HAP-1 (cell line): ENCODE data around the gene DLG2.
"Not testable (repeated sequence)": the region's sequence is repeated elsewhere in the genome, so short reads cannot be mapped to it uniquely, and the experiment has no call there.

ENCODE experiments used
- DNase-seq, 2 experiments: peaks; one replicate each; pipeline ENCODE4 v3.0.0-alpha.2; 2016 to 2020; ENCODE audit warnings: low spot score in 2 of 2
- H3K27me3 ChIP-seq: fragments of 250-450 bp; sonication (Bioruptor Pico); 2 replicates; pipeline ENCODE4 v1.5.1; 2020; ENCODE audit warnings: low read depth, mild to moderate bottlenecking, moderate library complexity
- H3K36me3 ChIP-seq: fragments of 250-450 bp; sonication (Bioruptor Pico); replicated peaks from 2 replicates; pipeline ENCODE4 v1.5.1; 2020; ENCODE audit warnings: mild to moderate bottlenecking
- H3K4me1 ChIP-seq: fragments of 250-450 bp; sonication (Bioruptor Pico); 2 replicates; pipeline ENCODE4 v1.5.1; 2020; ENCODE audit warnings: mild to moderate bottlenecking
- H3K4me3 ChIP-seq: fragments of 250-450 bp; sonication (Bioruptor Pico); 2 replicates; pipeline ENCODE4 v1.5.1; 2020; ENCODE audit warnings: mild to moderate bottlenecking, moderate library complexity
- H3K9me3 ChIP-seq: fragments of 250-450 bp; sonication (Bioruptor Pico); 2 replicates; pipeline ENCODE4 v1.5.1; 2020; ENCODE audit warnings: mild to moderate bottlenecking, moderate library complexity
- in situ Hi-C: fragments of 300-500 bp; cut with MboI; formaldehyde crosslinking; loops from 3 replicates; pipeline ENCODE4 v1.14.3; 2020; ENCODE audit warnings: low sequenced_read_pairs, inconsistent platforms, mixed read lengths

DLG2 gene

DNA sequence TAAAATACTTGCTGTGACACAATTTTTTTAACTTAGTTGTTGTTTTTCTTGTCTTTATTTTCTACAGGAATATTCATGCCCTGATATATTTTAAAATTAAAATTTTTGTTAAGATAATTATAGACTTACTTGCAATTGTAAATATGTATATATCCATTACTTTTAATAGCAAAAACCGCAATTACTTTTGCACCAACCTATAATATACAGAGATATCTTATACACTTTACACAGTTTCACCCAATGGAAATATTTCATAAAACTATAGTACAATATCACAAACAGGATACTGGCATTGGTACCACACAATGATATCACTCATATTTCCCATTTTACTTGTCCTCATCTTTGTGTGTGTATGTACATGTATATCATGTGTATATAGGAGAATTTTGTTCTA, 188.8 kb downstream of the DLG2 start:
- no peak for DNase-seq
- no peaks in the 10 kb centered on the region for H3K36me3 ChIP-seq
- no peak overlapping the region for H3K4me3 ChIP-seq
- peaks cover 4% of the 10 kb centered on the region for H3K9me3 ChIP-seq
- H3K4me1 ChIP-seq: no peaks in the 10 kb centered on the region
- no peaks in the 10 kb centered on the region for H3K27me3 ChIP-seq
- in situ Hi-C loops: no loop called here

DNA sequence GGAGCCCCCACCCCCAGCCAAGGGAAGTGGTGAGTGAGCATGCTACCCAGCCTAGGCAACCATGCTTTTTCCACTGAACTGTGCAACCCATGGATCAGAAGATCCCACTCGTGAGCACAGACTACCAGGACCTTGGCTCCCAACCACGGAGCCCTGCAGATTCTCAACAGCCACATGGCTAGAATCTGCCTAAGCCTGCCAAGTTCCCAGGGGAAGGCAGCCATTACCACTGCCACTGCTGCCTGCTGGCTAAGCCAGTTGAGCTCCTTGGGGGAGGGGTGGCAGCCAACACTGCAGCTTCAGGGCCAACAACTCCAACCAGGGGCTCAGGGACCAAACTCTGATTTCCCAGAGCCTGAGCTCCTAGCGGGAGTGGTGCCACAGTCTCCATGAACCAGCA, 195.8 kb downstream of the DLG2 start:
- DNase-seq: no peak
- in situ Hi-C loops: no loop called here
- H3K4me1 ChIP-seq: no peaks in the 10 kb centered on the region
- H3K9me3 ChIP-seq: peaks cover 4% of the 10 kb centered on the region
- H3K36me3 ChIP-seq: no peaks in the 10 kb centered on the region
- H3K27me3 ChIP-seq: no peaks in the 10 kb centered on the region
- no peak overlapping the region for H3K4me3 ChIP-seq

DNA sequence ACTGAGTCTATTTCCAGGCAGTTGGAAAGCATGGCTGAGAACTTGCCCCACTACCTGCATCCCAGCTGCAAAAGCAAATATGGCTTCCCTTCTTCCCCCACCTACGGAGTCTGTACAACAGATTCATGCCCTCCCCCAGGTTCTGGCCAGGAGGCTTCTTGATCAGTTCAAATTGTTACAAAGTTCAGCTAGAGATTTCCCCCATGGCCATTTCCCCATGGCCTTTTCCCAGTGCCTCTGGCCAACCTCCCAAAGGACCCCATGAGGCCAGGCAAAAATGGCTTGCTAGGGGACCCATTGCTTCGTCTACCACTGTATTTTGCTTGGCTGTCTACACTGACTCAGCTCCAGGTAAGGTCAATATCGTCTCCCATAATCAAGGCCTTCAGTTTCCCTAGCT, 203.3 kb downstream of the DLG2 start:
- Histone ChIP-seq H3K4me3 (no peak overlapping the region), H3K27me3 (no peaks in the 10 kb centered on the region), H3K4me1 (no peaks in the 10 kb centered on the region), H3K36me3 (no peaks in the 10 kb centered on the region), H3K9me3 (no peaks in the 10 kb centered on the region)
- in situ Hi-C loops: no loop called here
- DNase-seq: no peak

DNA sequence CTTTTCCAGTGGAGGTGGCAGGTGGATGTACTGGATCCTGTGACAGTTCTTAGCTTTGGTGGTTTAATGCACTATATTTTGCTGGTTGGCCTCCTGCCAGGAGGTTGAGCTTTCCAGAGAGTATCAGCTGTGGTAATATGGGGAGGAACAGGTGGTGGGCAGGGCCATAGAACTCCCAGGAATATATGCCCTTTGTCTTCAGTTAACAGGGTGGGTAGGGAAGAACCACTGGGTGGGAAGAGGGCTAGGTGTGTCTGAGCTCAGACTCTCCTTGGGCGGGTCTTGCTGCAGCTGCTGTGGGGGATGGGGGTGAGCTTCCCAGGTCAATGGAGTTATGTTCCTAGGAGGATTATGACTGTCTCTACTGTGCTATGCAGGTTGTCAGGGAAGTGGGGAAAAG, 203.8 kb downstream of the DLG2 start:
- no peak for DNase-seq
- H3K4me3 ChIP-seq: no peak overlapping the region
- H3K9me3 ChIP-seq: no peaks in the 10 kb centered on the region
- H3K4me1 ChIP-seq: no peaks in the 10 kb centered on the region
- H3K36me3 ChIP-seq: no peaks in the 10 kb centered on the region
- H3K27me3 ChIP-seq: no peaks in the 10 kb centered on the region
- in situ Hi-C loops: no loop called here

DNA sequence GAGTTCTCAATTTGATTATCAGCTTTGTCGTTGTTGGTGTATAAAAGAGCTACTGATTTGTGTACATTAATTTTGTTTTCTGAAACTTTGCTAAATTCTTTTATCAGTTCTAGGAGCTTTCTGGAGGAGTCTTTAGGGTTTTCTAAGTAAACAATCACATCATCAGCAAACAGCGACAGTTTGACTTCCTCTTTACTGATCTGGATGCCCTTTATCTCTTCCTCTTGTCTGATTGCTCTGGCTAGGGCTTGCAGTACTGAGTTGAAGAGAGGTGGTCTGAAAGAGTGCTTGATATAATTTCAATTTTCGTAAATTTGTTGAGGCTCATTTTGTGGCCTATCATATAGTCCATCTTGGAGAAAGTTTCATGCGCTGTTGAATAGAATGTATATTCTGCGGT, 213.0 kb downstream of the DLG2 start:
- Histone ChIP-seq H3K36me3 (no peaks in the 10 kb centered on the region), H3K9me3 (no peaks in the 10 kb centered on the region), H3K4me3 (no peak overlapping the region), H3K4me1 (no peaks in the 10 kb centered on the region), H3K27me3 (no peaks in the 10 kb centered on the region)
- DNase-seq: no peak
- in situ Hi-C loops: no loop called here

DNA sequence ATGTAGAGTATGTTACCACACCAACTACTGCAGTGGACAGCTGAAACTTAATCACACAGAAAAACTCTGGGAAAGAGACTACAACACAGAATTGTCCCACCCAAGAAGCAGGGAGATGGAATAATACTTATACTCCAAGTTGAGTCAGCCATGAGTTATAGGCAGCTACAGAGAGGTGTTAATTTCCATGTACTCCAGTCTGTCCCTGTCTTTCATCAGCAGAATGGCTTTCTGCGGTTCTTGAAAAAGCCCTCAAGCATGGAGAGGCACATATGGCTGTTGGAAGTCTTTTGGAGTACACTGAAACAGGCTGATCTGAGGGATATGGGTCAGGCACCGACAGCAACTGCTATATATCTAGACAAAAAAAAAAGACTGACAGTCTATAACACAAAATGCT, 219.5 kb downstream of the DLG2 start:
- in situ Hi-C loops: no loop called here
- no peaks in the 10 kb centered on the region for H3K9me3 ChIP-seq
- H3K4me3 ChIP-seq: no peak overlapping the region
- no peaks in the 10 kb centered on the region for H3K27me3 ChIP-seq
- no peak for DNase-seq
- no peaks in the 10 kb centered on the region for H3K36me3 ChIP-seq
- H3K4me1 ChIP-seq: no peaks in the 10 kb centered on the region

DNA sequence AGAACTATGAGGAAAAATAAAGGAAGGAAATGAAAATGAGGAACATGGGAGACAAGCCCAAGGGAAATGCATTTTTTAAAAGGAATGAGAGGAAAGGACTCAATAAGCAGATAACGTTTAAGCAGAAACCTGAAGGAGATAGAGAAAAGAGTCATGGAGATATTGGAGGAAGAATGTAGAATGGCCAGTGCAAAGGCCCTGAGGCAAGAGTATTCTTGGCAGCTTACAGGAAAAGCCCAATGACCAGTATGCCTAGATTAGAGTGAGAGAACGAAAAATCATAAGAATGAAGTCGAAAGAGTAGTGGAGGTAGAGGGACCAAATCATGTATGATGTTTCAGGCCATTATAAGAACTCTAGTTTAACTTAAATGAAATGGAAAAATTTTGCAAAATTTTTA, 220.3 kb downstream of the DLG2 start:
- no peak for DNase-seq
- H3K4me1 ChIP-seq: no peaks in the 10 kb centered on the region
- H3K36me3 ChIP-seq: no peaks in the 10 kb centered on the region
- no peak overlapping the region for H3K4me3 ChIP-seq
- no peaks in the 10 kb centered on the region for H3K27me3 ChIP-seq
- in situ Hi-C loops: no loop called here
- peaks cover 3% of the 10 kb centered on the region; the same call in 1 of the 2 replicates for H3K9me3 ChIP-seq

DNA sequence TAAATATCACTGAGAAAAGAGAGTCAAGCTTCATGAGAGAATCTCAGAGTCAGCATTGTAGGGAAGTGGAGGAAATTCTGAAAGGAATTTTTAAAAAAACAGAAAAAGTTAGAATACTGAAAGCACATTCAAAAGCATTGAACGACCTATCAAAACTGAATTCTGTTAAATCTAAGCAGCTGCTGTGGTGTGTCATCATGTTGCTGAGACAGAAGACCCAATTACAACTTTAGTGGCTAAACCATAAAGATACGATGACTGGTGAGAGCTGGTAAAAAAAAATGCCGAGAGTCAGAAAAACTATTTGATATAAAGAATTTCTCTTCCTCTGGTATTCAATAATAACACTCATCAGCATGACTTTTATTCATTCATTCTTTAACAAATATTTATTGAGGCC, 220.8 kb downstream of the DLG2 start:
- in situ Hi-C loops: no loop called here
- H3K36me3 ChIP-seq: no peaks in the 10 kb centered on the region
- H3K27me3 ChIP-seq: no peaks in the 10 kb centered on the region
- no peak overlapping the region for H3K4me3 ChIP-seq
- no peak for DNase-seq
- H3K9me3 ChIP-seq: peaks cover 6% of the 10 kb centered on the region
- no peaks in the 10 kb centered on the region for H3K4me1 ChIP-seq

DNA sequence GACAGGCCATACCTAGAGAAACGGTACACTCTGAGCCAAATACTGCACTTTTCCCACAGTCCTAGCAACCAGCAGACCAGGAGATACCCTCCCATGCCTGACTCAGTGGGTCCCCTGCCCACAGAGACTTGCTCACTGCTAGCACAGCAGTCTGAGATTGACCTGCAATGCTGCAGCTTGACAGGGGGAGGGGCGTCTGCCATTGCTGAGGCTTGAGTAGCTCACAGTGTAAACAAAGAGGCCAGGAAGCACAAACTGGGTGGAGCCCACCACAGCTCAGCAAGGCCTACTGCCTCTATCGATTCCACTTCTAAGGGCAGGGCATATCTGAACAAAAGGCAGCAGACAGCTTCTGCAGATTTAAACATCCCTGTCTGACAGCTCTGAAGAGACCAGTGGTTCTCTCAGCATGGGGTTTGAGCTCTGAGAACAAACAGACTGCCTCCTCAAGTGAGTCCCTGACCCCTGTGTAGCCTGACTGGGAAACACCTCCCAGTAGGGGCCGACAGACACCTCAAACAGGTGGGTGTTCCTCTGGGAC, 231.6 kb downstream of the DLG2 start:
- H3K4me1 ChIP-seq, H3K4me3 ChIP-seq, in situ Hi-C loops, H3K36me3 ChIP-seq, H3K27me3 ChIP-seq, H3K9me3 ChIP-seq: not testable (repeated sequence)
- peak in 1 of 2 experiments; percentile 35 for DNase-seq

DNA sequence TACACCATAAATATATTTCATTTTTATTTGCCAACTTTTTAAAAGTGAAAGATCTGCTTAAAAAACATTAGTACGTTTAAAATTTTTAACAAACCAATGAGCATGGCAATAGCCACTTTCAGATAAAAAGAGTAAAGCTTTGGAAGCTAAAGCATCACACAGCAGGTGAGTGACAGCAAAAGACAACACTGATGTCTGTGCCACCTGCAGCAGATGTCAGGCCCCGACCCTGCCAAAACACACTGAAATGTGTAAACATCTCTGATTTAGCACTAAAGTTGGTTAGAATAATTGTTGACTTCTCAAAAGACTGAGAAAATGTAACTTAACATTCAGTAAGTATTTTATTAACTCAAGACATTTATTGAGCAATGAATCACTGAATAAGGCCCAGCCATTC, 232.9 kb downstream of the DLG2 start:
- no peak overlapping the region for H3K4me3 ChIP-seq
- peaks cover 2% of the 10 kb centered on the region; the same call in 1 of the 2 replicates for H3K4me1 ChIP-seq
- no peaks in the 10 kb centered on the region for H3K27me3 ChIP-seq
- no peaks in the 10 kb centered on the region for H3K36me3 ChIP-seq
- no peaks in the 10 kb centered on the region for H3K9me3 ChIP-seq
- no peak for DNase-seq
- in situ Hi-C loops: no loop called here

DNA sequence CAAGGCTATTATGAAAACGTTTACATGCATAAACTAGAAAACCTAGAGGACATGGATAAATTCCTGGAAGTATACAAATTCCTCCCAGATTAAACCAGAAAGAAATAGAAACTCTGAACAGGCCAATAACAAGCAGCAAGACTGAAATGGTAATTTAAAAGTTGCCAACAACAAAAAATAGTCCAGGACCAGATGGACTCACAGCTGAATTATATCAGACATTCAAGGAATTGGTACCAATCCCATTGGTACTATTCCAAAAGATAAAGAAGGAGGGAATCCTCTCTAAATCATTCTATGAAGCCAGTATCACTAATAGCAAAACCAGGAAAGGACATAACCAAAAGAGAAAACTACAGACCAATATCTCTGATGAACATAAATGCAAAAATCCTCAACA, 236.0 kb downstream of the DLG2 start:
- no peaks in the 10 kb centered on the region for H3K9me3 ChIP-seq
- DNase-seq: no peak
- in situ Hi-C loops: no loop called here
- no peaks in the 10 kb centered on the region for H3K27me3 ChIP-seq
- no peak overlapping the region for H3K4me3 ChIP-seq
- H3K36me3 ChIP-seq: no peaks in the 10 kb centered on the region
- peaks cover 6% of the 10 kb centered on the region for H3K4me1 ChIP-seq

DNA sequence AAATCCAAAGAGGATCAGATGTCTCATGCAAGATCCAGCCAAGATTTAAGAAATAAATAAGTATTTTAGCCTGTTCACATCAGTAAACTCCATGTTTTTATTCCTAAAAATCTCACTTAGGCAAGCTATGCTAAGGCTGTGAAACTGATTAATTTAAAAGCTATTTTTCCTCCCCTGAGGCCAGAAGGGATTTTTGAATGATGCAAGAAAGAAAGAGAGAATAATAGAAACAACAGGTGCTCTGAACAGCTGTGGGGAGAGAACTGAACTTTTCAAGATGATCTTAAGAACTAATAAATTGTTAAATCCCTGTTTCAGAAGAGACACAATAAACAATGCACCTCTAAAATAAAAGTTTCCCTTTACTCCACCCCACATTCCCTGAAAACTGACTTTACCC, 241.6 kb downstream of the DLG2 start:
- Histone ChIP-seq H3K36me3 (no peaks in the 10 kb centered on the region), H3K27me3 (no peaks in the 10 kb centered on the region), H3K4me3 (no peak overlapping the region), H3K9me3 (no peaks in the 10 kb centered on the region), H3K4me1 (peaks cover 17% of the 10 kb centered on the region)
- peak; percentile 13 to 90 for DNase-seq
- in situ Hi-C loops: no loop called here

DNA sequence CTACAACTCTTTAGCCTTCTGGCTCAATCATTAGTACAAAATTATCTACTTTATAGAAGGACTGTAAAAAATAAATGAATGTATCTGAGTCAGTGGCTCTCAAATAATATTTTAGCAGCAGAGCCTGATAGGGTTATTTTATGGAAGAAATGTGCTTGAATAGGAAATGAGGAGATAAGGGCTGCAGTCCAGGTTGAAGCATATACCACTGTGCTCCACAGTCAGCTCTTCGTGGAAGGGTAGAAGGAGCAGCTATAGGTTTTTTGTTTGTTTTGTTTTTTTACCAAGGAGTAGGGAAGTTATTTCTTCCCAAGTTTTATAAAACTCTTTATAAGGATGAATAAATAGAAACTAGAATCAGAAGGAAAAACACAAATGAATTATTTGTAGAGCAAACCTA, 242.0 kb downstream of the DLG2 start:
- in situ Hi-C loops: no loop called here
- Histone ChIP-seq H3K27me3 (no peaks in the 10 kb centered on the region), H3K4me1 (peaks cover 17% of the 10 kb centered on the region), H3K4me3 (no peak overlapping the region), H3K36me3 (no peaks in the 10 kb centered on the region), H3K9me3 (no peaks in the 10 kb centered on the region)
- DNase-seq: no peak

DNA sequence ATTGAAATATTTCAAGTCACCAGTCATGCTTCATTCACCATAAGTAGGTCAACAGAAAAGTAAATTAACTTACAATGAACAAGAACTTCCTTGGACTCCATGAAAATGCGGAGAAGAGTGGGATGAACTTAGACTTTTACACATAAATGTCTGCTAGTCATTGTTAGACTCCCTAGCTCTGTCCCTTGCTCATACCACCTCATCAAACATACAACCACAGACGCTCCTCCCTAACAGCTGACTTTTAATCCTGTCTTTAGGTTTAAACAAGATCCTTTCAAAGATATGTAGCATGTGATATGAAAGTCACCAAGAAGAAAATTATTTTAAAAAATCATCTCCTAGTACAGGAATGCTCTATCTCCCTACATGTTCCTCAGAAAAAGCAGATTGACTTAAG, 248.1 kb downstream of the DLG2 start:
- H3K36me3 ChIP-seq: no peaks in the 10 kb centered on the region
- in situ Hi-C loops: no loop called here
- no peaks in the 10 kb centered on the region for H3K9me3 ChIP-seq
- no peaks in the 10 kb centered on the region for H3K27me3 ChIP-seq
- no peak overlapping the region for H3K4me3 ChIP-seq
- DNase-seq: no peak
- no peaks in the 10 kb centered on the region for H3K4me1 ChIP-seq

DNA sequence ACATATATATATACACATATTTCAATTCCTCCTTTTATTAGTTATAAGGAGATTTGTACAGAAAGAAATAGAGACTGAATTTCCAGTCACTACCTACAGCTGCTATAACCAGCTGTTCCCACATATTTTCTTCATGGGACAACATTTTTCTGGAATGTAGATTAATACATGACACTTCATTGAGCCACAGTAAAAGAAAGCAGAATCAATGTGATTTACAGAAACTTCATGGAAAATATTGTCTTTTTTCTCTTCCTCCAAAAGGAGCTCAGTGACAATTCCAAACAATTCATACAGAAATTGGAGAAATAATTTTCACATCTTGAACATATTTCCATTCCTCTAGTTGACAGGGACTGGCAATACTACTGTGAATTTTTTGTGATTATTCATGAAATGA, 249.2 kb downstream of the DLG2 start:
- no peaks in the 10 kb centered on the region for H3K4me1 ChIP-seq
- H3K27me3 ChIP-seq: no peaks in the 10 kb centered on the region
- no peaks in the 10 kb centered on the region for H3K9me3 ChIP-seq
- no peak for DNase-seq
- H3K4me3 ChIP-seq: no peak overlapping the region
- no peaks in the 10 kb centered on the region for H3K36me3 ChIP-seq
- in situ Hi-C loops: no loop called here
